Activated T-helper 1 cell treated with anti-CD3 and anti-CD28 coated beads, Interleukin-2, amount 50 U/mL, for 16 hours (primary cell): Measurements from ENCODE around the gene CSNK2A1.
"Not testable (repeated sequence)": the region's sequence is repeated elsewhere in the genome, so short reads cannot be mapped to it uniquely, and the experiment has no call there.

Experiments used
- DNase-seq, 2 donors: peaks; one replicate each; pipeline ENCODE4 v3.0.0-alpha.2; 2020; ENCODE audit warnings: low read depth in 1 of 2, low spot score in 1 of 2

Gene CSNK2A1

DNA sequence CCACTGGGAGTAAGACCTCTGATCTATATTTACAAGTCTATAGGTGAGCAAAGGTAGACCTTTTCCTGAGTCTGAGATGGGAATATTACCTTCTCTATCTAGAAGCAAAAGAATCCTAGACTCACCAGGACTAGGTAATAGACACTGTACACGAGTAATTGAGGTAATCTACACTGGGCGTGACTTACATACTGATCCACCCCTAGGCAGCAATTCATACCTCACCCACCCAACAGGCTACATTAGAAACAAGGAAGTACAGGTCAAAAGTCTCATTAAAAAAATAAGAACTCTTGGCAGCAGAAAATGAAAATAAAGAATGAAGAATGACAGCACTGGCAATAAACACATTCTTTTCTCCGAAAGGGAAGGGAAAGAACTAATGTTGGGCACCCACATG is 7.6 kb downstream of the CSNK2A1 start:
- no peak for DNase-seq

DNA sequence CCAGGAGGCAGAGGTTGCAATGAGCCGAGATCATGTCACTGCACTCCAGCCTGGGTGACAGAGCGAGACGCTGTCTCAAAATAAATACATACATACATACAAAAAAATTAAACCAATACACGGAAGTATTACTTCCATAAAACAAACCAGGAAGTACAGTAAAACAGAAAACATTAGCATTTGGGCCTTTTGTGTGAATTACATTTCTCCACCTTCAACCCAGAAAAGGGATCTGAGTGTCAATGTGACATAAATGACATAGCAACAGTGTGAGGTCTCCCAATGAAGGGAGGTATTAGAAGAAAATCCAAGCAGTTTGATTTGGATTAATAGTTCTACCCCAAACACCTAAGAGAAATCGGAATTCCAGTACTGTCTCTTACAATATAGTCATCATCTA is 10.1 kb downstream of the CSNK2A1 start:
- DNase-seq = no peak

DNA sequence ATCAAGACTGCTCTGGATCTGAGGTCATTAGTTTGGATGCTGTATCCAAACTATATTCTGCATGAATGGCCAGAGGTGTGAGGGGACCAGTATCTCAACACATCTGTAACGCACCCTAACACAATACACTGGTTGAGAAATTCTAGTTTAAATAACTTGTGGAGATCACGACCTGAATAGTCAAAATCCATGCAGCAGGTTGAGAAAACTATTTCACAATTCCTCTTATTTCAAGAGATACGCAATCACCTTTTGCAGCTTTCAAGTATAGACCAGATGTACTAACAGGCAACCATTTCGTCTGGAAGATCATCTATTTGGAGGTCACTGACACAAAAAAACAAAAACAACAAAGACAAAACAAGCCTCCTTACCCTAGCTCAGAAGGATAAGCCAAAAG is 11.1 kb downstream of the CSNK2A1 start:
- no peak for DNase-seq

DNA sequence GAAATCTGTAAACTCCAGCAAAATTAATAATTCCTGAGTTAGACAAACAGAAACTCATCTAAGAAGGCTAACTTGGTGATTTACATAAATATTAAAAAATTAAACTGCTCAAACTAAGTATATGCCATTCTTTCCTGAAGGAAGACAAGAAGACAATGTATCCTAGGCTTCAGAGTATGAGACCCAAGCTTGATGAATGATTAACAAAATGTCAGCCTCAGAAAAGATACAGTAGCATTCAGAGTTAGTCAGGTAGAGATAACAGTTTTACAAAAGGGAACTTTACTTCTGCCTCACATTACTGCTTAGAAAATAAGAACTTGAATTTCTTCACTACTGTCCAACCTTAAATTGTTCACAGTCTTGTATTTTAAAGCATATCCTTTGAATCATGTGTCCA is 12.0 kb downstream of the CSNK2A1 start:
- no peak for DNase-seq

DNA sequence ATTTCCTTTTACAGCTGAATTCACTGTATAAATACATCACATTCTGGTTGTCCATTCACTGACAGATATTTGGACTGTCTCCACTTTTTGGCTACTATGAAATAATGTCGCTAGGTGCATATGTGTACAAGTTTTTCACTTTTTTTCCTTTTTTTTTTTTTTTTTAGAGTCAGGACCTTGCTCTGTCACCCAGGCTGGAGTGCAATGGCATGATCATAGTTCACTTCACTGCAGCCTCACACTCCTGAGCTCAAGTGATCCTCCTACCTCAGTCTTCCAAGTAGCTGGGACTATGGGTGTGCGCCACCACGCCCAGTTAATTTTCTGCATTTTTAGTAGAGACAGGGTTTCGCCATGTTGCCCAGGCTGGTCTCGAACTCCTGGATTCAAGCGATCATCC is 13.3 kb downstream of the CSNK2A1 start:
- no peak for DNase-seq

DNA sequence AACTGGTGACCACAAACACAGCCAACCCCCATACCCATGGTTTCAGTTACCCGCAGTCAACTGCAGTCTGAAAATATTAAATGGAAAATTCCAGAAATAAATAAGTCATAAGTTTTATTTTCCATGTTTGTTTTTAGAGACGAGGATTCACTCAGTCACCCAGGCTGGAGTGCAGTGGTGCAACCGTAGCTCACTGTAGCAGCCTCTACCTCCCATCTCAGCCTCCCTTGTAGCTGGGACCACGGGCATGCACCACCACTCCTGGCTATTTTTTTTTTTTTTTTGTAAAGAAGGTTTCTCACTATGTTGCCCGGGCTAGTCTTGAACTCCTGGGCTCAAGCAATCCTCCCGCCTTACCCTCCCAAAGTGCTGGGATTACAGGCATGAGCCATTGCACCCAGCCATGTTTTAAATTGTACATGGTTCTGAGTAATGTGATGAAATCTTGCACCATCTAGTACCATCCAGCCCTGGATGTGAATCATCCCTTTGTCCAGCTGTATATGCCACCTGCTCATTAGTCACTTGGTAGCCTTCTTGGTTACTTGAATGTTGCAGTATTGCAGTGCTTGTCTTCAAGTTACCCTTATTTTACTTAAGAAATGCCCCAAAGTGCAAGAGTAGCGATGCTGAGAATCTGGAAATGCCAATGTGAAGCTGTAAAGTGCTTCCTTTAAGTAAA is 14.5 kb downstream of the CSNK2A1 start:
- DNase-seq = no peak

DNA sequence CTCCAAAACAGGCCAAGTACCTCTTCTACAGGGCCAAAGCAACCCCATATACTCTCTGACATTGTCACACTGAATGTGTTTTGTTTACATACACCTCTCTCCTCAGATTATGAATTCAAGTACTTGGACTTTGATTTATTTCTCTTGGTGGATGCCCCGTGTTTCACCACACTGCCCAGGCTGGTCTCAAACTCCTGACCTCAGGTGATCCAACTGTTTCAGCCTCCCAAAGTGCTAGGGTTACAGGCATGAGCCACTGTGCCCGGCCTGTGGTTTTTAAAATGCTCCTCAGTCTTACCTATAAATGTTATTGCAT is 16.1 kb downstream of the CSNK2A1 start:
- DNase-seq = no peak

DNA sequence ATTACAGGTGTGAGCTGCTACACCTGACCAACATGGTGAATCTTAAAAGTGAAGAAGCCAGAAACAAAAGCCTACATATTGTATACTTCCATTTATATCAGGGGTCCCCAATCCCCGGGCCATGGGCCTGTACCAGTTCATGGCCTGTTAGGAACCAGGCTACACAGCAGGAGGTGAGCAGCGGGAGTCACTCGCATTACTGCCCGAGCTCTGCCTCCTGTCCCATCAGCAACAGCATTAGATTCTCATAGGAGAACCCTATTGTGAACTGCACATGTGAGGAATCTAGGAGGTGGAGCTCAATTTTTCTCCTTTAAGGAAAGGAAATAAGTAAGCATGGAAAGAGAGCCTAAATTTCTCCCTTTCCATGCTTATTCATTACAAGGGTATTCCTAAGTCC is 21.7 kb downstream of the CSNK2A1 start:
- DNase-seq = no peak

DNA sequence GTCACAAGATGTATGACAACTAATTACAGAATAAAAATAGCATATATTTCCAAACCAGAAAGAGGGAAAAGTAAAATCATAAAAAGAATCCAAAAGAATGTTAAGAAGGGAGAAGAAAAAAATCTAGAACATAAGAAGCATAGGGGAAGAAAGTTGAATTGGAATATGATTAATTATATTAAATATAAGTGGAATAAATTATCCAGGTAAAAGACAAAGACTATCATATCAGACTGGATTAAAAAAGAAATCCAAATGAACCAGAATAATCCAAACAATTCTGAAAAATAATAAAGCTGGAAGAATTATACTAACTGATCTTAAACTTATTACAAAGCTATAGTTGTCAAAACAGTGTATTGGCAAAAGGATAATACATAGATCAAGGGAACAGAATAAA is 23.6 kb downstream of the CSNK2A1 start:
- no peak for DNase-seq

DNA sequence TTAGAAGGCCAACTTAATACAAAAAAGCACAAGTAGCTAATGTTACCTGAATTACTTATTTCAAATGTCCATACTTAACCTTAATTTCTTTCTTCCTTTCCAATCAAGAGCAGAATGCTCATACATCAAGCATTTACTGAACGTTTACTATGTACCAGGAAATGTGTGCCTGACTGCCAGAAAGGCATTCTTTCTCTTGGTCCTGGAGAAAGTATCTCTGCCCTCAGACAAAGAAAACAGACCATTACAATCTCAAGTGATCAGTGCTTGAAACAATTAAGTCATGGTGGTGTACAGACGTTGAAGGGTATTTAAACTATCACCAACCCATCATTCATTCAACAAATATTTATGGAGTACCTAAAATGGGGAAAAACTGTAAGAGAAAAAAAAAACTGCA is 26.4 kb downstream of the CSNK2A1 start:
- no peak for DNase-seq

DNA sequence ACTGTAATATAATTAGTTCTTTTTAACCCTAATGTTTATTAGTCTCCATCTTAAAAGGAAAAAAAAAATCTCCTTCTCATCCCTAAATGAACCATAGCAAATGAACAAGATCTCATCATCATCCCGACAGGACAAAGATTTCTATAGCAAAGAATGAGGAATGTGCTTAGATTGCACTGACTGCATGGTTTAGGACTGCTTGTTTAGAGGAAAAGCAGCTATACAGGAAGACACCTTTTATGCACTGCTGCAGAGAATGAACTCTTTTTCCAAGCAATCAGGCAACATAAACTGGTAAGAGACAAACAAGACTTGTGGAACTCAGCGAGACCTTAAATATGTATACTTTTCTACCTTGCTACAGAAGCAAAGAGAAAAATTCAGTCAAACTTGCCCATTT is 26.8 kb downstream of the CSNK2A1 start:
- DNase-seq = no peak

DNA sequence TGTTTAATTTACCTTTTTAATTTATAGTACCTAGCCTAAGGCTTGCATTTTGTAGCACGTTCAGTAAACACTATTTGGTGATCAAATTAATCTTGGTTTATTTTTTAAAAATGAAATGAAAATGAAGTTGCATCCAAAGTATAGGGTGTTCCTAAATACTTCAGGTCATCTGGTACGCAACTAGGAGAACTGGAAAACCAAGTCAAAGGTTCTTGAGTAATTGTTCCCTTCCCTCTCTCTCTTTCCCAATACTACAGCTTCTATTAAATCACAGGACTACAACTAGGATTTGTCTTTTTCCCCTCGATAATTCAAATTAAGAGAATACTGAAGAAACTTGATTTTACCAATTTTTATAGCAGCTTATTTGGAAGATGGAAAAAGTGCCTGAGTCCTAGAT is 27.9 kb downstream of the CSNK2A1 start:
- no peak for DNase-seq

DNA sequence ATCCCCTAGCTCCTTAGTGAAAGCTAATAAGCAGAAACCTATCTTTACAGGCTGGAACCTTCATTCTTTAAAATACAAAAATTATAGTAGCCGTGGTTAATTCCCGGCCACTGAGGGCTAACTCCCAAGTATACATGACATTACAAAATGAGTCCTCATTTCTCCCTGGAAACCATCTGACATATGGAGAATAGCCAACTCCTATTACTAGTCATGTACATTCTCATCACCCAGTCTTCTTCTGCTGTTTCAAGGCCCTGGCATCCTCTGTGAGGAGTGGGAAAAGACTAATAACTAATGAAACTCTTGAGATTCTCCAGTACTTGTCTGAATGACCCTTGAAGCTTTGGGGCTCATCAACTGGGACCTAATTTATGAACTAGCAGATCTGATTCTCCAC is 30.2 kb downstream of the CSNK2A1 start:
- no peak for DNase-seq

DNA sequence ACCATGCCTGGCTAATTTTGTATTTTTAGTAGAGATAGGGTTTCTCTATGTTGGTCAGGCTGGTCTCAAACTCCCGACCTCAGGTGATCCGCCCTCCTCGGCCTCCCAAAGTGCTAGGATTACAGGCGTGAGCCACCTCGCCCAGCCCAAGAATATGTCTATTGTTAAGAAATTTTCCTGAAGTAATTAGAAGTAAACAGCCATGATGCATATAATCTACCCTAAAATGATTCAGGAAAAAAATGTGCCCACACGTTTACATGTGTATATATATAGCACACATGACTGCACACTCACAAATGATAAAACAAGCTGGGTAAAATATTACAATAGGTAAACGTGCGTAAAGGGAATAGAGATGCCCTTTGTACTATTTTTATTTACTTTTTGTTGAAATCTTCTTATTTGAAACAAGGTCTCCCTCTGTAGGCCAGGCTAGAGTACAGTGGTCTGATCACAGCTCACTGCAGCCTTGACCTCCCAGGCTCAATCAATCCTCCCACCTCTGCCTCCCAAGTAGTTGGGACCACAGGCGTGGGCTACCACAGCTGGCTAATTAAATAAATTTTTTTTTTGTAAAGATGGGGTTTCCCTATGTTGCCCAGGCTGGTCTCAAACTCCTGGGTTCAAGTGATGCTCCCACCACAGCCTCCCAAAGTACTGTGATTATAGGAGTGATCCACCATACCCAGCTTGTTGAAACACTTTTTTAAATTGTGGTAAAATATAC is 33.1 kb downstream of the CSNK2A1 start:
- DNase-seq = not testable (repeated sequence)

DNA sequence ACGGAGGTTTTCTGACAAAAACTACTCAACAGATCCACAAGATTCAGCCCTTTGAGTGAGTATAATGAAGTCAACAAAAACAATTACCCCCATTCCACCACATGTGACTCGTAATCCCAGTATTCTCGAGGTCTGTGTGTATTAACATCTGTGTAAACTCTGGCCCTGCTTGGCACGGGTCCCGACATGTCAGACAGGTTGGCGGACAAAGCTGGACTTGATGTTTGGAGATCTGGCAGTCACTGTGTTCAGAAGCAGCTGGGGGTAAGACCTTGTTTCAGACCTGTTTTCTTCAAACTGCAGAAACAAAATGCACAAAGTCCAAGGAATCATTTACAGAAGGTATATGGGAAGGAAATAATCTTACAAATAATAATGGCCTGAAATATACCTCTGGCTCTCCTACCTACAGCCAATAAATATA is 35.2 kb downstream of the CSNK2A1 start:
- not testable (repeated sequence) for DNase-seq

DNA sequence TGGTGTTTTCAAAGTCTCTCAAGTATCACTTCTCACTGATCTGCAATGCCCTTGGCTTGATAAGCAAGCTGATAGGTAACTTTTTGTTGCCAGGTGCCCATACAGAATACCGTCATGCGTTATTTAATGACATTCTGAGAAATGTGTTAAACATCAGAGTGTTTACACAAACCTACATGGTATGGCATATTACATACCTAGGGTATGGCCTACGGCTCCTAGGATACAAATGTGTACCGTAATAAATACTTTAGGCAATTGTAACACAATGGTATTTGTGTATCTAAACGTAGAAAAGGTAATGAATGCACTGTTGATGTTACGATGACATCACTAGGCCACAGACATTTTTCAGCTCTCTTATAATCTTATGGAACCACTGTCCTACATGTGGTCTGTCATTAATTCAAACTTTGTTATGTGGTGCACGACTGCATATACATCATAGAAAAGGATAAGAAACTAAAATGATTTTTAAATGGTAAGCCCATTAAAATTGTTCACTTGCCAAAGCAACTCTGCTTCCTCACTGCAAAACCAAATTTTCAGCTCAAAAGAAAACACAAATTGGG is 35.7 kb downstream of the CSNK2A1 start:
- DNase-seq = no peak

DNA sequence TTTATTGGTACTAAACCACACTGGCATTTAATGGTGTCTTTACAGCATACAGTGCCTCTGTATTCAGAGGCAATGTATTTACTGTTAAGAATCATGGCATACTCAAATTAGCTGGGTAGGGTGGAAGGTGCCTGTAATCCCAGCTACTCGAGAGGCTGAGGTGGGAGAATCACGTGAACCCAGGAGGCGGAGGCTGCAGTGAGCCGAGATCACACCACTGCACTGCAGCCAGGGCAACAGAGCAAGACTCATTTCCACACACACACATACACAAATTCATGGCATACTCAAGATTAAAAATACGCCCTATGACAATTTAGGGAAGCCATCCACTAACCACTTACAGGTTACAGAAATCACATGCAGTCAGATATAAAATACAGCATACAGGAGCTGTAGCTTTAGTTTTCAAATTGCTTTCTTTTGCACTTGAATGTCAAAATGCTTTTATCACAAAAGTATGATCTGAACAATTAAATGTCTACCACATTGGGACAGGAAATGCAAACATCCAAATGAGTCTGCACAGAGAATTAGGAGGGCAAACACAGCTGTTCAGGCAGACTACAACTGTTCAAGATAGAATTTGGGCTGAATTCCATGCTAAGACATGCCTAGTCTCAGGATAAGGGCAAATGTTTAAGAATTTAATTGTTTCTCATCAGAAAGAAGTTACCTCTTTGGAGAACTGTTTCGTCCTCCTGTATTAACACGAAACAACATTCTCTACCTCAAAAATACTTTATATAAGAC is 36.4 kb downstream of the CSNK2A1 start:
- DNase-seq = no peak

DNA sequence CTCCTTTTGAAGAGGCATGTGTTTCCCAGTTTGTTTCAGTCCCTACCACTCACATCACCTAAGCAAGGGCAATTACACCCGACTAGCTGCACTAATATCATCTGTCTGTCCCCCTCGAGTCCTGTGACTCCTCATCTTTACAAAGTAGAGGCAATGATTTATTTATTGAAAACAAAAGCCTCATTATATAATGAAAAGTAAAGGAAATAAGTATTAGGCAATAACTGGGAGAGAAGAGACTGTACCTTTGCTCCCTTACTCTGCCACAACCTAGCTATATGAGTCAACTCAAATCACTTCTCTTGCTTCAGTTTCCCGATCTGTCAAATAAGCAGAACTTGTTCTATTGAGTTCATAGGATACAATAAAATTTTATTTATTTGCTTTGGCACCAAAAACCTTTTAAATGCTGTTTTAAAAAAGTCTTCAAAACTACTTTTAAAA is 38.9 kb downstream of the CSNK2A1 start:
- no peak for DNase-seq

DNA sequence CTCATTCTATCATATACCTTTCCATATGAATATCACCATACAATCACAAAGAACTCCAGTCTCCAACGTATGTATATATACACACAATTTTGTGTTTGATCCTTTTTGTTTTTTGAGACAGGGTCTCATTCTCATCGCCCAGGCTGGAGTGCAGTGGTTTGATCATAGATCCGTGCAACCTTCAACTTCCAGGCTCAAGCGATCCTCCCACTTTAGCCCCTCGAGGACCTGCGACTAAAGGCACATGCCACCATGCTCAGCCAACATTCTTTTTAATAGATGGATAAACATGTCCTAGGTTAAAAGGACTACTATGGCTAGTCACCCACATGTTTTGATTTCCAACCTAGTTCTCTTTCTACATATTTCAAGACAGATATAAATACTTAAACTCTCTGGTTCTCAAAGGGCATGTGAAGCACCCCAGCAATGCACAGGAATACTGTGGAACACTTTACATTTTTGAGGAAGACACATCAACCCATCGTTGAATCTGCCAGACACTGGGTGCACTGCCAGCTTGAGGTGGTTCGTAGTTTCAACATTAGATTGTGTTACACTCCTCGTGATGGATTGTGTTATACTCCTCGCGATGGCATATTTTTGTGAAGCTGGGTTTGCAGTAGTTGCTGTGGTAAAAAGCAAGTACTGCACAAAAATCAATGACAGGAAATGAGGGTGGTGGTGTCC is 40.4 kb downstream of the CSNK2A1 start:
- DNase-seq = no peak

DNA sequence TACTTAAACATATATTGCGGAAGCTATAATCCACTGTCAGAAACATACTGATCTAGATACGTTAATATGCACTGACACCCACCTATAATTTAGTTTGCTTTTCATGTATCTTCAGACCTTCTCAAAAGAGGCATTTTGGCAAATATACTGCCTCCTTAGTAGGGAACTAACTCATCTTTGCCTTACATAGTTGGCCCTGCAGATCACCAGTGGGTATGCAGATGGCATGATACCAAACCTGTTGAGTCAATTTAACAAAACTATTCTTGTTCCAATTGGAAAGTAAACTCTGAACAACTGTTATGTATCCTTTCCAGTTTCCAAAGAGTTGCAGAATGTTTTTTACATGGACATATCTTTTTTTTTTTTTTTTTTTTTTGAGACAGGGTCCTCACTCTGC is 45.6 kb downstream of the CSNK2A1 start:
- no peak for DNase-seq

DNA sequence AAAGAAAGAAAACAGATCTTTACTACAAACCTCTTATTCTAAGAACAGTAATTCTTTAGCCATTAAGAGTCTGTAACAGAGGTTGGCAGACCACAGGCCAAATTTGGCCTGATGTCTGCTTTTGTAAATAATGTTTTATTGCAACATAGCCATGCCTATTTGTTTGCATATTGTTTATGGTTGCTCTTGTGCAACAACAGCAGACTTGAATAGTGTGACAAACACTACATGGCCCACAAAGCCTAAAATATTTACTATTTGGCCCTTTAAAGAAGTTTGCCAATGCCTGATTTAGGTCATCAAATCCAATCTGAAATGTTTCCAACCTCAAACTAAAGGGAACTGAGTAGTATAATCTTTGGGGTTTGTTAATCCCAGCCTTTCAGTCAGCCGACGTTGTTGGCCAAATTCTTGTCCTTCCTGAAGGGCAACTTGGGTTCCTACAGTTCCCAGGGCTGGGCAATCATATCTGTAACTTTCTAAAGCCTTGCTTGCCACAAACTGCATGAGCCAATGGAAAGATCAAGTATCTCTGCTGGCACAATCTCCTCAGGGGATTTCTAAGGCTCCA is 47.4 kb downstream of the CSNK2A1 start:
- no peak for DNase-seq
